Ishikawa (cell line): ENCODE measurements around the gene DDX11.

ENCODE experiments used
- CEBPB ChIP-seq: IDR thresholded peaks from 2 replicates; pipeline ENCODE4 v1.6.1; 2012
- CREB1 ChIP-seq: IDR thresholded peaks from 2 replicates; pipeline ENCODE4 v1.6.1; 2012; ENCODE audit warnings: low read depth
- EGR1 ChIP-seq: IDR thresholded peaks from 2 replicates; pipeline ENCODE4 v1.6.1; 2012
- EP300 ChIP-seq: IDR thresholded peaks from 2 replicates; pipeline ENCODE4 v1.6.1; 2012; ENCODE audit warnings: borderline replicate concordance
- FOXM1 ChIP-seq: IDR thresholded peaks from 2 replicates; pipeline ENCODE4 v1.6.1; 2012; ENCODE audit warnings: low read depth, borderline replicate concordance
- MAX ChIP-seq: IDR thresholded peaks from 2 replicates; pipeline ENCODE4 v1.6.1; 2012
- NFIC ChIP-seq: IDR thresholded peaks from 2 replicates; pipeline ENCODE4 v1.6.1; 2012
- RAD21 ChIP-seq: IDR thresholded peaks from 2 replicates; pipeline ENCODE4 v1.6.1; 2012; ENCODE audit warnings: low read depth
- REST ChIP-seq: IDR thresholded peaks from 2 replicates; pipeline ENCODE4 v1.6.1; 2012; ENCODE audit warnings: low read depth, mild to moderate bottlenecking
- TAF1 ChIP-seq: IDR thresholded peaks from 2 replicates; pipeline ENCODE4 v1.6.1; 2012; ENCODE audit warnings: low read depth, mild to moderate bottlenecking
- TCF12 ChIP-seq: IDR thresholded peaks from 2 replicates; pipeline ENCODE4 v1.6.1; 2012; ENCODE audit warnings: low read depth
- TEAD4 ChIP-seq: IDR thresholded peaks from 2 replicates; pipeline ENCODE4 v1.6.1; 2012
- USF1 ChIP-seq: IDR thresholded peaks from 2 replicates; pipeline ENCODE4 v1.6.1; 2012
- YY1 ChIP-seq: IDR thresholded peaks from 2 replicates; pipeline ENCODE4 v1.6.1; 2012; ENCODE audit warnings: low read depth
- ZBTB7A ChIP-seq: IDR thresholded peaks from 2 replicates; pipeline ENCODE4 v1.6.1; 2012; ENCODE audit warnings: low read depth

Gene DDX11

GRCh38 chr12:31073527-31074332, at the start of gene DDX11:
Gene DDX11, plus strand, starts transcription at chr12:31073860. Its CDS starts 4,534 bp downstream, at chr12:31078394.
- TF ChIP-seq FOXM1 (0 out of 2 replicates have a peak, but pooled peaks have one; percentile 10), MAX (peak; percentile 92), TCF12 (peak; percentile 52; the same call in 1 of the 2 replicates), TAF1 (peak; percentile 50), CREB1 (0 out of 2 replicates have a peak, but pooled peaks have one; percentile 10)

- TF ChIP-seq USF1 (no peak), NFIC (no peak), CEBPB (no peak), CREB1 (no peak), FOXM1 (no peak), TCF12 (no peak), YY1 (no peak)
Observed at GRCh38 chr12:31026202-31026601, 47.5 kb upstream of the DDX11 start.

DNA sequence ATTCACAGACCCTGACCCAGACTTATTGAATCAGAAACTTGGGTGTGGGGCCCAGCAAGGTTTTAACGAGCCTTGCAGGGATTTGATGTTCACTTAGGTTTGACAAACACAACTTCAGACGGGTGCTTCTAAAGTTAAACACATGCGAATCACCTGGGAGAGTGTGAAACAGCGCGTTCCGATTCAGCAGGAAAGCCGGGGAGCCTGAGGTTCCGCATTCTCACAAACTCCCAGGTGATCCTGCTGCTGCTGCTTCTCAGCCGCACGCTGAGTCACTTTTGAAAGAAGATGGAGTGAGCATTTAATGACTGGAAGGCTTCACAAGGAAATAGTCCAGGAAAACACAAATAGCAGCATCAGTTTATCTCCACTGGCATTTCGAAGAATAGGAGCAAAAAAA, 44.2 kb upstream of the DDX11 start:
- TF ChIP-seq TAF1 = no peak
- TF ChIP-seq TCF12 = no peak
- no peak for TF ChIP-seq NFIC
- TF ChIP-seq RAD21 = no peak
- TF ChIP-seq MAX = no peak
- TF ChIP-seq YY1 = no peak
- no peak for TF ChIP-seq REST
- no peak for TF ChIP-seq ZBTB7A
- TF ChIP-seq CEBPB = no peak
- TF ChIP-seq USF1 = no peak
- TF ChIP-seq FOXM1 = no peak
- no peak for TF ChIP-seq CREB1
- TF ChIP-seq EGR1 = no peak
- TF ChIP-seq TEAD4 = no peak
- no peak for TF ChIP-seq EP300

DNA sequence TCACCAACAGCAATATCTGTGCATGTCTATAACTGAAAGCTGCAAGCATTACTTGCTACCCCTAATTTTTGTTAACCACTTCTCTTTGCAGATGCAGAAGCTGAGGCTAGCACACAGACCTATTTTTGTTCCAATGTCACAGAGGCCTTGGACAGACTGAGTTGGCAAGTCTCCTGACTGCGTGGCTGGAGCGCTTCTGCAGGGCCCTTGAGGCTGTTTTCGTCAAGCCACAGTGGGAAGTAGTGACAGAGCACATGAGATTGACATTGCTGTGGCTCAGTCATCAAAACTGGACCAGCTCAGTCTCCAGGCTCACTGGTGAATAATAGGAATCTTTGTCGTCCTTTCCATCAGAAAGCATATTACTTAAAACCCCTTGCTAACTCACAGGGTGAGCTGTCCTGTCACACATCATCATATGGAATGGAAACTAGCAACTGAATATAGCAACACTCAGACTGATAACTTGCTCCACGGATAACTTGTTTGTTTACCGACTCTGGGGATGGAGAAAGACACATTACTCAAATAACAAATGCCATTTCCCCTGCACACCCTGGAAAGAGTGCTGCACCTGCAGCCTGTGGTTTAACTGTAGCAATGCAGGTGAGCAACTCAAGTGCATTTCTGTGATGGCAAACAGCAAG, 43.6 kb upstream of the DDX11 start:
- TF ChIP-seq USF1 (no peak), TCF12 (no peak), EP300 (no peak), TAF1 (no peak), FOXM1 (no peak), REST (no peak), EGR1 (no peak), YY1 (no peak), NFIC (no peak), CEBPB (no peak), MAX (no peak)

DNA sequence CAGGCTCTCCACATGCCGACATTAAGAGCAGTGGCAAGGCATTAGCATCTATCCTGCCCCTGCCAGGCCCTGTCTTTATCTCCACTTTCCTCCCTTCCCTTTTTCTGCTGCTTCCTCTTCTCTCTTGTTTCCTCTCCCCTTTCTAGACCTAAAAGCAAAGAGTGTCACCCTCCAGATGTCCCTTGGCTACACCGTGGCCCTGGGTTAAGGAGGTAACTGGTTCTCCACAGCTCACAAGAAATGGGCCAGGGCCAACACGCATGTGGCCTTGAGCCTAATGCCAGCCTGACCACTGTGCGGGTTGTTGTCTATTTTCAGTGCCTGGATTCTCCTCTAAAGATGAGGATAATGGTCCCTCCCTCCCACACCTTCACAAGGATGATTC, 41.7 kb upstream of the DDX11 start:
- TF ChIP-seq ZBTB7A (no peak), NFIC (no peak), CREB1 (no peak), MAX (no peak), REST (no peak), TEAD4 (no peak), TAF1 (no peak), EP300 (no peak), USF1 (no peak), TCF12 (no peak), EGR1 (no peak), CEBPB (no peak), YY1 (no peak), FOXM1 (no peak), RAD21 (no peak)
